Progenitor cell of endocrine pancreas (in vitro differentiated cells): Measurements from ENCODE around the gene SLC48A1. TPM values are rescaled to one million over a fixed set of nuclear protein-coding genes. Genes with fewer than 3 reads are reported as not detected.

Experiments used
- DNase-seq: peaks from one replicate; pipeline ENCODE4 v3.0.0; 2021; ENCODE audit warnings: low spot score; ENCODE audit not compliant: unreplicated experiment
- H3K27ac Mint-ChIP-seq: 2 replicates; pipeline ENCODE4 v1.8.0; 2021; ENCODE audit warnings: mild to moderate bottlenecking, moderate library complexity, mixed read lengths
- H3K27me3 Mint-ChIP-seq: 2 replicates; pipeline ENCODE4 v1.8.0; 2021; ENCODE audit warnings: mixed read lengths
- H3K36me3 Mint-ChIP-seq: 2 replicates; pipeline ENCODE4 v1.8.0; 2022; ENCODE audit warnings: mixed read lengths; ENCODE audit not compliant: insufficient read depth
- H3K4me1 Mint-ChIP-seq: 2 replicates; pipeline ENCODE4 v1.8.0; 2021; ENCODE audit warnings: low read depth, mixed read lengths
- H3K4me3 Mint-ChIP-seq: 2 replicates; pipeline ENCODE4 v1.8.0; 2021; ENCODE audit warnings: low read depth, mild to moderate bottlenecking, moderate library complexity, mixed read lengths
- H3K9me3 Mint-ChIP-seq: 2 replicates; pipeline ENCODE4 v1.8.0; 2021; ENCODE audit warnings: low read depth, mixed read lengths
- total RNA-seq: library from RNA; stranded (reverse); gene quantifications from 2 replicates; pipeline ENCODE4 v1.2.1, GENCODE V29; 2021
- TF ChIP-seq, protein P1 (sequence below): fragments of 200-600 bp; sonication (generic); IDR thresholded peaks from one replicate; pipeline ENCODE4 v1.5.0; 2021; ENCODE audit warnings: antibody characterized with exemption, mild to moderate bottlenecking; ENCODE audit not compliant: unreplicated experiment

The SLC48A1 gene
- total RNA-seq, 1 donor from 2014 or later: 15.1 TPM

DNA sequence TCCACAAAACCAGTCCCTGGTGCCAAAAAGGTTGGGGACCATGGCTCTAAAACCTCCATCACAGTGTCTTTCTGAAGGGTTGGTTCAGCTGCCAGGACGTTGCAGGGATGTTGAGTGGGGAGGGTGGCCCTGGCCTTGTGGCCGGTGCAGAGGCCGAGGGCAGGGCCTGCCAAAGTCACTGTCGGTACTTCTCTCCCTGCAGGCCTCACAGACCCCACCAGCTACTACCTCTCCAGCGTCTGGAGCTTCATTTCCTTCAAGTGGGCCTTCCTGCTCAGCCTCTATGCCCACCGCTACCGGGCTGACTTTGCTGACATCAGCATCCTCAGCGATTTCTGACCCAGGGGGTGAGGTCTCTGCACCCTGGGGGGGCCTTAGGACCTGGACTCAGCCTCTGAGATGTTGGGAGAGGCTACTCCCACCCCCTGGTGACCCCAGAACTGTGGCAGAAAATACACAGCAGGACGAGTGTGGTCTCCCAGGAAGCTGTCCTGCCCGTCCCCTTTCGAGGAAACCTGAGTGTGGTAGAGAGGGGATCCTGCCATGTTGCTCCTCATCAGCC lies 7.0 kb downstream of the SLC48A1 start:
- TF ChIP-seq, protein P1, sequence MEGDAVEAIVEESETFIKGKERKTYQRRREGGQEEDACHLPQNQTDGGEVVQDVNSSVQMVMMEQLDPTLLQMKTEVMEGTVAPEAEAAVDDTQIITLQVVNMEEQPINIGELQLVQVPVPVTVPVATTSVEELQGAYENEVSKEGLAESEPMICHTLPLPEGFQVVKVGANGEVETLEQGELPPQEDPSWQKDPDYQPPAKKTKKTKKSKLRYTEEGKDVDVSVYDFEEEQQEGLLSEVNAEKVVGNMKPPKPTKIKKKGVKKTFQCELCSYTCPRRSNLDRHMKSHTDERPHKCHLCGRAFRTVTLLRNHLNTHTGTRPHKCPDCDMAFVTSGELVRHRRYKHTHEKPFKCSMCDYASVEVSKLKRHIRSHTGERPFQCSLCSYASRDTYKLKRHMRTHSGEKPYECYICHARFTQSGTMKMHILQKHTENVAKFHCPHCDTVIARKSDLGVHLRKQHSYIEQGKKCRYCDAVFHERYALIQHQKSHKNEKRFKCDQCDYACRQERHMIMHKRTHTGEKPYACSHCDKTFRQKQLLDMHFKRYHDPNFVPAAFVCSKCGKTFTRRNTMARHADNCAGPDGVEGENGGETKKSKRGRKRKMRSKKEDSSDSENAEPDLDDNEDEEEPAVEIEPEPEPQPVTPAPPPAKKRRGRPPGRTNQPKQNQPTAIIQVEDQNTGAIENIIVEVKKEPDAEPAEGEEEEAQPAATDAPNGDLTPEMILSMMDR: no peak
- Mint-ChIP-seq H3K4me1 (peaks cover 3% of the 10 kb centered on the region), H3K27me3 (no peaks in the 10 kb centered on the region), H3K4me3 (no peak overlapping the region), H3K27ac (peak overlapping the region; percentile 81), H3K36me3 (peaks cover 2% of the 10 kb centered on the region), H3K9me3 (no peaks in the 10 kb centered on the region)
- DNase-seq: no peak

DNA sequence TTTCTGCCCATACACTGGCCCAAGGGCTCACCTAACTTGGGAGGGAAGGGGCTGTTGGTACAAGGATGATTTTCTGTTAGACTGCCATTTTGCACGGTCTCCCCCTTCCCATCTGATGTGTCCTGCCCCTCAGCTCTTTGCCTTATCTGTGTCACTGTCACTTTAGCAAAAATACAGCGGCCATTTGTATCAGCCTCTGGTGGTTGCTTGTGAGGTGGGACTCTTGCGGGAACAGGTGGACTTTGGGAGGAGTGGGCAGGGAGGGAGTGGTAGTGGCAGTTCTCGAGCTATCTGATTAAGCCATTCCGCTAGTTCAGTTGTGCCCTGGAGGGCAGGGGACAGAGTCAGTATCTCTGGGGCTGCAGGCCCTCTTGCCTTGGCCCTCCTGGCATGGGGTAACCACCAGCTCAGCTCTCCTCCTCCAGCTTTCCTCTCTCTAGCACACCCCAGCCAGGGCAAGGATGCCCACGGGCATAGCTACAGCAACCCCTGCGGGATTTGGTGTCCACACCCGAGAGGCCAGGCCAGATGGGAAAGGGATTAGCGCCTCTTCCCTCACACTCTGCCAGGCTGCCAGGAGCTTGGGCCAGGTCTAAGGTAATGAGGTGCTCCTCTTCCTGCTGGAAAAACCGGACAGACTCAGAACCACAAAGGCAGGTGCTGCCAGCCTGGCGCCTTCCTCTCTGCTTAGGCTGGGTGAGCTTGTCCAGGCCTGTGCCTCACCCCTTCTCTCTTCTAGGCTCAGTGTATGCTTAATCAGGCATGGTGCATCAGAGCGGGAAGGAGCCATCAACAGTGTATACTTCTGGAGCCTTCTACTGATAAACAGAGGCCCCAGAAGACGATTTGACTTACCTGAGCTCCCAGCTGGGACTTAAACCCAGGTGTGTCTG lies 8.7 kb downstream of the SLC48A1 start:
- no peak overlapping the region for H3K4me3 Mint-ChIP-seq
- no peak overlapping the region for H3K27ac Mint-ChIP-seq
- H3K4me1 Mint-ChIP-seq: peaks cover 3% of the 10 kb centered on the region
- peaks cover 4% of the 10 kb centered on the region for H3K36me3 Mint-ChIP-seq
- TF ChIP-seq, protein P1: no peak
- H3K27me3 Mint-ChIP-seq: no peaks in the 10 kb centered on the region
- DNase-seq: no peak
- no peaks in the 10 kb centered on the region for H3K9me3 Mint-ChIP-seq

DNA sequence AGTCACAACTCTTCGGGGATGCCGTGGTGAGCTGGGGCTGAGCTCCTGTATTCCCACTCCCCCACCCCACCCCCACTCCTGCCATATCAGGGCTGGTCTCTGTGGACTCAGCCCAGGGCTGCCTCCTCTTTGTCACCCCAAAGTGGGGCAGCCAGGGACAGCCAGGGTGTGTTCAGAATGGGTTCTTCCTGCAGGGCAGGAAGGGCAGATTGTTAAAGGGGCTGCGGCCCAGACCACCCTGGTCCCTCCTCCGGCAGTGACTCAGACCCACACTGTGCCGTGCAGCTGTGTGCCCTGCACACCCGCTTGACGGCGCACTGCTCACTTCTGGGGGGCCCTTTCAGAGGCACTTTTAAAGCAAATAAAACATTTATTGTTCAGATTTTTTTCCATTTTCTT lies 9.3 kb downstream of the SLC48A1 start:
- Mint-ChIP-seq H3K27ac (no peak overlapping the region), H3K36me3 (peaks cover 4% of the 10 kb centered on the region), H3K9me3 (no peaks in the 10 kb centered on the region)

DNA sequence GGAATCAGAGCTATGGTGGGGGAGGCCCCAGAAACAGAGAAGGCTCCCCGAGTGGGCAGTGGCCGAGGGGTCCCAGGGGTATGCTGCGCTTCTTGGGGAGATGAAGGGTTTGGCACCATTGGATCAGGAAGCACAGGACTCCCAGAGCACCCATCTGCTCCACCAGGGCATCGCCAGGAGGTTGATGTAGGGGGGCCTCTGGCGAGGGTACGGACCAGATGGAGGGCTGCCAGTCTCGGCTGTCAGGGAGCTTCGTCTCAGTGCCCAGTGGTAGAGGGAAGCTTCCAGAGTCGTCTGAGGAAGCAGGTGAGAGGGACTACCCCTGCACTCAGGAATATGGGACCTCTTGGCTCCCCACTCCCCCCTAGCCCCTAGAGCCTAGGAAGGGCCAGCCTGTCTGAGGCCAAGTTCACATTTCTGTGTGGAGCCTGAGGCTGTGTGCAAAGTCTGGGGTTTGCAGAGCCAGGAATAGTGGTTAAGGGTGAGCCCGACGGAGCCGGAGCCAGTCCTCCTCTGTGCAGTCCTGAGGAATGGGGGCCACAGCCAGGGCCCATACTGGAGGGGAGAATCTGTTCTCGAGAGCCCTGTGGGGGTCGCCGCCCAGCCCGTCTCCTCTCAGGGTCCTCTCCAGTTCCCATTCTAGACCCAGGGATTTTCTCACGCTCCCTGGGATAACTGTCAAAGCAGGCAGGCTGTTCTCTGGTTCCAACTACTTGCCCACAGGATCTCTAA lies 10.2 kb downstream of the SLC48A1 start:
- Mint-ChIP-seq H3K9me3 (no peaks in the 10 kb centered on the region), H3K27ac (no peak overlapping the region), H3K4me3 (no peak overlapping the region), H3K4me1 (peaks cover 3% of the 10 kb centered on the region), H3K36me3 (peaks cover 8% of the 10 kb centered on the region), H3K27me3 (no peaks in the 10 kb centered on the region)
- DNase-seq: no peak
- TF ChIP-seq, protein P1: no peak

More for the DNA sequence above, 9.3 kb downstream of the SLC48A1 start:
- DNase-seq: no peak
- no peak overlapping the region for H3K4me3 Mint-ChIP-seq
- peaks cover 3% of the 10 kb centered on the region for H3K4me1 Mint-ChIP-seq
- no peaks in the 10 kb centered on the region for H3K27me3 Mint-ChIP-seq
- TF ChIP-seq, protein P1: no peak
